Skeletal muscle cell (primary cell): Measurements from ENCODE around the gene UBAC1.

Experiments used
- DNase-seq: peaks from one replicate; pipeline ENCODE4 v3.0.0-alpha.2; 2010; ENCODE audit warnings: low read depth
- H3K4me3 ChIP-seq: 2 replicates; pipeline ENCODE4 v1.5.1; 2011; ENCODE audit warnings: low read depth, mild to moderate bottlenecking, control low read depth, low read length, moderate library complexity

UBAC1 gene

DNA sequence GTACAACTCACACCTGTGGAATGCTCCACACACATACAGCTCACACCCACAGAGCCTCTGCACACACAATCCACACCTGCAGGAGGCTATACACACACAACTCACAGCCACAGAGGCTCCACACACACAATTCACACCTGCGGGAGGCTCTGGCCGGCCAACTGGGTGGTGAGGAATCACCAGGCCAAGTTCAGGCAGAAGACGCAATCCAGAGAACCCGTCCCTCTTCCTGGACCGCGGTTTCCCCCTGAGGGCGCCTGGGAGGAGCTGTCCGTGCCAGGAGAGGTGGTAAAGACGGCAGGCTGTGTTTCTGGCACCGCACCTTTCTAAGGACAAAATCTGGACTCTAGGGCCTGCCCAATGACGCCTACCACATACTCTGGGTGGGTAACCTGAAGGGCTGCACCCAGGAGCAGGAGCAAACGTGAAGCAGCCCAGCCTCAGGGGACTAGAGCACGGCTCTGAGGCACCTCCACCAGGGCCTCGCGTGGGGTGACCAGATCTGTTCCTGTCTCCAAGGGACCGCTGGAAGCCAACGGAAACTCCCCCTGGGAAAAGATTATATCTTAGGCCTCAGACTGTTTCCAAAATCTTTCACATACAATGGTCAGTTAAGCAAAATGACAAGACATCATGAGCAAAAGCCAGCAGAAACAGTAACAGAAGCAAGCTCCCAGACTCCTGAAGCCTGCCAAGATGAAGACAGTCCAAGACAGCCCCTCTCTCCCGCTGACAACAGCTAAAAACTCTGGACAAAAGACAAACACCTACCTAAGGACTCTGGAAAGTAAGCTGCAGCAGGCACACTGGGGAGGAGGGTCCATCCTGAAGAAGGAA is 70.8 kb downstream of the UBAC1 start:
- no peak overlapping the region for H3K4me3 ChIP-seq
- DNase-seq: no peak

- no peak for DNase-seq
- H3K4me3 ChIP-seq: no peak overlapping the region
Observed at GRCh38 chr9:135889564-135890189, 71.5 kb downstream of the UBAC1 start.

- no peak overlapping the region for H3K4me3 ChIP-seq
- no peak for DNase-seq
Observed at GRCh38 chr9:135888766-135889394, 72.3 kb downstream of the UBAC1 start.

DNA sequence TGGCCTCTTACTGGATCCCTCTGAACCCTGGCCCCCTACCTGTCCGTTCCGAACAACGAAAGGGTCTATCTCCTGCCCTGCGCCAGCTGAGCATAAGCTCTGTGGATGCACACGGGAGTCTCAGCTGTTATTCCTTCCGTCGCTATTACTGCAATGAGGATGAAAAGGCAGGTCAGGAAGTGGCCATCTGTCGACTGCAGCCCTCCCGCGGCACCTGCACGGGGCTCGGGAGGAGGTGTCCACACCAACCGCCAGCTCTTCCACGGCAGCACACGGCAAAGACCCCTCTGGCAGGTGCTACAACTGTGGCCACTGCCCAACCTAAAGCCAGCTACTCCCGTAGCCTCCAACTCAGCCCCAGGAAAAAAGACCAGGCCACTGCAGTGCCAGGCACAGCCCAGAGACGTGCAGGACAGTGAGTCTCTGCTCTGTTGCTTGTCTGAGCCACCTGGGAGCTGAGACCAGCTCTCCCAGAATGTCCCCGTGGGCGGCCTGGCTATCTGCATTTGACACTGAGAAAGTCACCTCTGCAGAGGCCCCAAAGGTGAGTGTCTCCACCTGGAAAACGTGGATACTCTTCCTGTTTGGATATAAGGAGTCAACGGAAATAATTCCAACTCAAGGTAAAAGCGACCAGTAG is 72.9 kb downstream of the UBAC1 start:
- no peak overlapping the region for H3K4me3 ChIP-seq

DNA sequence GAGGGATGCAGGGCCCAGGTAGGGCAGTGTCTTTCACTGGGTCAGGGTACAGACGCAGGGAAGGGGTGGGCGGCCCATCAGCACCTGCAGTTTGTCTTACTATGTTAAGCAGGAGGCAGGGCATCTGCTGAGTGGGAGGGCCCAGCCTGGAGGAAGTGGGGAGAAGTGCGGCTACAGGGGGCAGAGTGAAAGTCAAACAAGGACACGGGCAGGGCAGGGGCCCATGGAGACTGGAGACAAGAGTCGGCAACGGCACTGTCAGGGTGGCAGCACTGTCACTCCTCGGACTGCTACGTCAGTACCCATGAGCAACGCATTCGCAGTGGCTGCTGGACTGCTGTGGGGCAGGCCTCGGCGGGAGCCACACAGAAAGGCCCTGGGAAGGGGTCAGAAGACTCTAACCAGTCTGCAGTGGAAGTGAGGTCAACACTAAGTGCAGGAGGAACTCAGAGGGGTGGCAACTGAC is 73.6 kb downstream of the UBAC1 start:
- H3K4me3 ChIP-seq: no peak overlapping the region
- DNase-seq: no peak

More for the DNA sequence above, 72.9 kb downstream of the UBAC1 start:
- DNase-seq: no peak

- DNase-seq: no peak
- H3K4me3 ChIP-seq: no peak overlapping the region
Observed at GRCh38 chr9:135887021-135887507, 74.1 kb downstream of the UBAC1 start.

- no peak overlapping the region for H3K4me3 ChIP-seq
- no peak for DNase-seq
Observed at GRCh38 chr9:135886147-135886981, 74.8 kb downstream of the UBAC1 start.

- no peak for DNase-seq
- no peak overlapping the region for H3K4me3 ChIP-seq
Observed at GRCh38 chr9:135885100-135885853, 75.9 kb downstream of the UBAC1 start.

- H3K4me3 ChIP-seq: no peak overlapping the region
- DNase-seq: no peak
Observed at GRCh38 chr9:135884328-135885035, 76.7 kb downstream of the UBAC1 start.

GRCh38 chr9:135883410-135884089 is 77.6 kb downstream of the UBAC1 start:
- DNase-seq: no peak

More at GRCh38 chr9:135883410-135884089, 77.6 kb downstream of the UBAC1 start:
- H3K4me3 ChIP-seq: no peak overlapping the region
